IMR-90 (cell line): ENCODE measurements around the gene GPRIN3. TPM values are rescaled to one million over a fixed set of nuclear protein-coding genes. Genes with fewer than 3 reads are reported as not detected.

Experiments used
- ATAC-seq: fragments of 200-7000 bp; cut with Tn5 transposase; 2 replicates; pipeline ENCODE4 v1.9.1; 2020; ENCODE audit warnings: low read depth, mild to moderate bottlenecking, moderate library complexity
- BruUV-seq: library from RNA; stranded (reverse); fragments of 400-500 nt; replicated peaks from 2 replicates; lab custom pipeline; 2021; lab: Mats Ljungman, UMichigan
- CTCF ChIA-PET: fragments of 300-600 bp; formaldehyde crosslinking; extraction: SDS; loops from one replicate; lab custom pipeline; 2021; ENCODE audit warnings: antibody characterized with exemption; lab: Yijun Ruan, JAX
- POLR2A ChIA-PET: fragments of 300-600 bp; sonication (Branson Sonifier 250); formaldehyde crosslinking; loops from one replicate; lab custom pipeline; 2022; ENCODE audit warnings: antibody characterized with exemption; ENCODE audit not compliant: unreplicated experiment; lab: Charles Lee
- DNase-seq: peaks from one replicate; pipeline ENCODE4 v3.0.0; 2013
- H2AFZ ChIP-seq: replicated peaks from 2 replicates; pipeline ENCODE3; 2013; ENCODE audit warnings: low read length, mild to moderate bottlenecking; ENCODE audit not compliant: poor library complexity
- H2AK5ac ChIP-seq: 2 replicates; pipeline ENCODE4 v1.6.1; 2013; ENCODE audit warnings: low read depth, low read length, inconsistent platforms
- H2AK9ac ChIP-seq: replicated peaks from 2 replicates; pipeline ENCODE3; 2013; ENCODE audit warnings: mild to moderate bottlenecking, low read depth, low read length, moderate library complexity; ENCODE audit not compliant: poor library complexity
- H2BK120ac ChIP-seq: 2 replicates; pipeline ENCODE4 v1.6.1; 2013; ENCODE audit warnings: low read depth, low read length, inconsistent platforms
- H2BK15ac ChIP-seq: 3 replicates; pipeline ENCODE4 v1.6.1; 2013; ENCODE audit warnings: low read depth, low read length, inconsistent platforms
- H2BK20ac ChIP-seq: 2 replicates; pipeline ENCODE4 v1.6.1; 2013; ENCODE audit warnings: low read depth, mild to moderate bottlenecking, inconsistent platforms, low read length, moderate library complexity
- H2BK5ac ChIP-seq: 2 replicates; pipeline ENCODE4 v1.6.1; 2013; ENCODE audit warnings: mild to moderate bottlenecking, low read depth, low read length, inconsistent platforms; ENCODE audit not compliant: poor library complexity, severe bottlenecking
- H3K14ac ChIP-seq: replicated peaks from 2 replicates; pipeline ENCODE4 v1.6.1; 2013; ENCODE audit warnings: low read depth, low read length, inconsistent platforms
- H3K18ac ChIP-seq: 2 replicates; pipeline ENCODE4 v1.6.1; 2013; ENCODE audit warnings: low read depth, low read length, control low read depth
- H3K23ac ChIP-seq: 2 replicates; pipeline ENCODE4 v1.6.1; 2013; ENCODE audit warnings: low read depth, low read length, inconsistent platforms
- H3K27ac ChIP-seq: 2 replicates; pipeline ENCODE4 v1.5.1; 2013; ENCODE audit warnings: mild to moderate bottlenecking, control low read depth, low read length; ENCODE audit not compliant: insufficient read depth
- H3K27me3 ChIP-seq: 2 replicates; pipeline ENCODE4 v1.6.1; 2013; ENCODE audit warnings: low read length; ENCODE audit not compliant: control insufficient read depth, insufficient read depth
- H3K36me3 ChIP-seq: 2 replicates; pipeline ENCODE4 v1.6.1; 2013; ENCODE audit warnings: low read length, mixed read lengths; ENCODE audit not compliant: control insufficient read depth, insufficient read depth
- H3K4ac ChIP-seq: 2 replicates; pipeline ENCODE4 v1.6.1; 2013; ENCODE audit warnings: low read depth, low read length, inconsistent platforms
- H3K4me1 ChIP-seq: 2 replicates; pipeline ENCODE4 v1.6.1; 2013; ENCODE audit warnings: low read length, mixed read lengths; ENCODE audit not compliant: control insufficient read depth, insufficient read depth
- H3K4me2 ChIP-seq: 2 replicates; pipeline ENCODE4 v1.6.1; 2013; ENCODE audit warnings: low read depth, mild to moderate bottlenecking, control low read depth, low read length, moderate library complexity
- H3K4me3 ChIP-seq: 2 replicates; pipeline ENCODE4 v1.5.1; 2013; ENCODE audit warnings: low read depth, mild to moderate bottlenecking, control low read depth, low read length, moderate library complexity; ENCODE audit not compliant: insufficient read depth
- H3K56ac ChIP-seq: 2 replicates; pipeline ENCODE4 v1.6.1; 2013; ENCODE audit warnings: low read length, inconsistent platforms; ENCODE audit not compliant: insufficient read depth; ENCODE audit errors: extremely low read depth
- H3K79me1 ChIP-seq, 2 experiments: 2 replicates each; pipeline ENCODE4 v1.6.1; 2013; ENCODE audit warnings: low read length in 2 of 2, inconsistent platforms in 1 of 2, low read depth in 1 of 2
- H3K9ac ChIP-seq: 2 replicates; pipeline ENCODE4 v1.6.1; 2013; ENCODE audit warnings: low read depth, low read length, control low read depth
- H3K9me1 ChIP-seq: 2 replicates; pipeline ENCODE4 v1.6.1; 2013; ENCODE audit warnings: low read length, inconsistent platforms; ENCODE audit not compliant: insufficient read depth
- H3K9me3 ChIP-seq: 2 replicates; pipeline ENCODE4 v1.6.1; 2013; ENCODE audit warnings: low read length; ENCODE audit not compliant: control insufficient read depth, insufficient read depth
- H4K20me1 ChIP-seq: 2 replicates; pipeline ENCODE4 v1.6.1; 2013; ENCODE audit warnings: low read length, inconsistent platforms; ENCODE audit not compliant: insufficient read depth
- H4K5ac ChIP-seq: 2 replicates; pipeline ENCODE4 v1.6.1; 2013; ENCODE audit warnings: mild to moderate bottlenecking, low read depth, low read length, control low read depth
- H4K8ac ChIP-seq, 2 experiments: 2 replicates each; pipeline ENCODE4 v1.6.1; 2013; ENCODE audit warnings: low read depth in 2 of 2, low read length in 2 of 2, control low read depth in 1 of 2, inconsistent platforms in 1 of 2
- H4K91ac ChIP-seq: 2 replicates; pipeline ENCODE4 v1.6.1; 2013; ENCODE audit warnings: low read depth, low read length, inconsistent platforms; ENCODE audit not compliant: insufficient read depth
- ELK1 ChIP-seq: fragments of 150-350 bp; IDR thresholded peaks from 2 replicates; pipeline ENCODE4 v1.6.1; 2016; ENCODE audit warnings: low read depth, mild to moderate bottlenecking, low read length, moderate library complexity, borderline replicate concordance
- MAFK ChIP-seq: IDR thresholded peaks from 2 replicates; pipeline ENCODE4 v1.6.1; 2012; ENCODE audit warnings: low read depth, low read length, improper control_type of control experiment
- MXI1 ChIP-seq: IDR thresholded peaks from 2 replicates; pipeline ENCODE4 v1.6.1; 2012; ENCODE audit warnings: low read depth, mild to moderate bottlenecking, low read length, moderate library complexity, borderline replicate concordance
- RFX5 ChIP-seq: IDR thresholded peaks from 2 replicates; pipeline ENCODE4 v1.8.0; 2012; ENCODE audit warnings: low read depth, mild to moderate bottlenecking, low read length, moderate library complexity
- USF2 ChIP-seq: fragments of 150-350 bp; IDR thresholded peaks from 2 replicates; pipeline ENCODE4 v1.6.1; 2017; ENCODE audit warnings: mild to moderate bottlenecking, antibody characterized with exemption, low read length, low read depth
- WGBS, 2 experiments: methylation state at CpG; one replicate each; pipeline versions ENCODE4 v1.1.5 to v1.1.7; 2013; ENCODE audit warnings: missing lambda C conversion rate in 2 of 2; ENCODE audit not compliant: insufficient read length in 1 of 2; ENCODE audit errors: extremely low coverage in 2 of 2; 5-methylcytosine and 5-hydroxymethylcytosine counted together
- dilution Hi-C: fragments of 300-500 bp; cut with HindIII; formaldehyde crosslinking; loops from one replicate; pipeline ENCODE4 v1.14.3; 2018; ENCODE audit warnings: low sequenced_read_pairs; ENCODE audit not compliant: unreplicated experiment
- in situ Hi-C: fragments of 300-500 bp; cut with MboI; formaldehyde crosslinking; loops from 3 replicates; pipeline ENCODE4 v1.14.3; 2019; ENCODE audit warnings: low sequenced_read_pairs, inconsistent platforms, mixed read lengths
- intact Hi-C: fragments of 100-400 bp; cut with micrococcal nuclease; formaldehyde crosslinking; loops from 2 replicates; pipeline ENCODE4 v1.10.0; 2022
- polyA plus RNA-seq, 3 experiments: library from polyadenylated mRNA; depleted of rRNA; stranded (reverse); fragments of >200 nt; gene quantifications; 2 replicates each; pipeline ENCODE4 v1.2.3, GENCODE V29; 2012; ENCODE audit warnings: low replicate concordance in 1 of 3
- total RNA-seq: library from RNA; depleted of rRNA; stranded (reverse); fragments of >200 nt; gene quantifications from 2 replicates; pipeline ENCODE4 v1.2.3, GENCODE V29; 2012

The GPRIN3 gene
- total and polyA plus RNA-seq, 2 of the 4 experiments (the other 2 are of a cell fraction), result under 0.01 TPM; not detected in 1

GRCh38 chr4:89314291-89314690 is 6.7 kb upstream of the GPRIN3 start:
- Histone ChIP-seq H3K4ac (no peak overlapping the region), H2BK120ac (no peak overlapping the region), H2AK5ac (no peak overlapping the region), H2BK20ac (no peak overlapping the region), H2AK9ac (no peak overlapping the region), H3K9ac (no peak overlapping the region), H3K79me1 (no peaks in the 10 kb centered on the region), H3K18ac (no peak overlapping the region), H2BK5ac (no peak overlapping the region), H2BK15ac (no peak overlapping the region), H2AFZ (no peak overlapping the region), H3K4me3 (no peak overlapping the region), H4K91ac (no peak overlapping the region), H4K20me1 (no peaks in the 10 kb centered on the region), H3K4me1 (peaks cover 2% of the 10 kb centered on the region; the same call in 1 of the 2 replicates), H3K4me2 (no peak overlapping the region), H3K9me1 (no peaks in the 10 kb centered on the region), H3K36me3 (no peaks in the 10 kb centered on the region), H3K56ac (no peak overlapping the region), H3K27ac (no peak overlapping the region), H4K5ac (no peak overlapping the region), H3K27me3 (no peaks in the 10 kb centered on the region; the same call in 1 of the 2 replicates), H3K23ac (no peak overlapping the region), H3K9me3 (no peaks in the 10 kb centered on the region), H4K8ac (no peak overlapping the region), H3K14ac (no peak overlapping the region)
- intact Hi-C loops, result no loop called here
- dilution Hi-C loops, result no loop called here
- TF ChIP-seq USF2 (no peak), ELK1 (no peak), RFX5 (no peak), MAFK (no peak), MXI1 (no peak)
- in situ Hi-C loops, result no loop called here
- ChIA-PET CTCF (no interaction called here), POLR2A (no interaction called here)
- no CpG with 5 or more reads among the region's 3 CpGs for WGBS, 2 experiments
- ATAC-seq (no peak), DNase-seq (no peak)
- no TSS peak for BruUV-seq
